Stimulated activated CD8-positive, alpha-beta memory T cell treated with anti-CD3 and anti-CD28 coated beads, Interleukin-15, amount 100 ng/mL, for 4 hours (primary cell): Measurements from ENCODE around the gene RAB40C.

Experiments
- DNase-seq, 2 donors: peaks; one replicate each; pipeline ENCODE4 v3.0.0-alpha.2; 2020; ENCODE audit warnings: low read depth in 2 of 2

Gene RAB40C

GRCh38 chr16:667113-667779 is 77.4 kb downstream of the RAB40C start:
- no peak for DNase-seq

GRCh38 chr16:667780-668518 is 78.1 kb downstream of the RAB40C start, which contains the start of gene RHOT2:
TSS of gene RHOT2 (plus strand) at chr16:668132. CDS start at chr16:668200, 68 bp downstream.
- DNase-seq = peak; percentile 78 to 88

DNA sequence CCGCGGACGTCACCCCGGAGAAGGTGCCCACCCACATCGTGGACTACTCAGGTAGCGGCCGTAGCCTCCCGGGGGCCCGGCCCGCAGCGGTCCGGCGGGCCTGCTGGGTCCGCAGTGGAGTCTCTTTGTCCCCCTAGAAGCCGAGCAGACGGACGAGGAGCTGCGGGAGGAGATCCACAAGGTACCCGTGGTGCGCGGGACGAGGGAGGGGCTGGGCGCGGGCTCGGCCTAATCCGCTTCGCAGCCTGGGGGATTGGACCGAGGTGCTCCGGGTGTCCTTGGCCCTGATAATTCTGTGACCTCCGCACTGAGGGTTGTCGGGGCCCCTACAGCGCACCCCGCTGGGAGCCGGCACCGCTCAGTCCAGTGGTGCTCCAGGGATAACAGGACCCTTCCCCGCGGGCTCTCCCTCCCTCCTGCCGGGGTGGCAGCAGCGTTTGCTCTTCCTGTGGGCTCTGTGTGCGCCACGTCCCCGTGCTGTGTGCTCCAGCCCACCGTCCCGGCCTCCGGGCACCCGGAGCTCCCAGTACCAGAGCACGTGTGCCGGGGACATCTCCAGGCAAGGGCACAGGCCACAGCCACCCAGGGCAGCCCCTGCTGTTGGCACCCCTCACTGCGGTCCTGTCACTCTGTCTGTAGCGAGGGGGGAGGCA is 78.8 kb downstream of the RAB40C start:
- no peak for DNase-seq

- DNase-seq = no peak
These were observed 79.8 kb downstream of the RAB40C start for GRCh38 chr16:669666-670065.

- no peak for DNase-seq
These were observed 80.9 kb downstream of the RAB40C start for GRCh38 chr16:670485-671352.

DNA sequence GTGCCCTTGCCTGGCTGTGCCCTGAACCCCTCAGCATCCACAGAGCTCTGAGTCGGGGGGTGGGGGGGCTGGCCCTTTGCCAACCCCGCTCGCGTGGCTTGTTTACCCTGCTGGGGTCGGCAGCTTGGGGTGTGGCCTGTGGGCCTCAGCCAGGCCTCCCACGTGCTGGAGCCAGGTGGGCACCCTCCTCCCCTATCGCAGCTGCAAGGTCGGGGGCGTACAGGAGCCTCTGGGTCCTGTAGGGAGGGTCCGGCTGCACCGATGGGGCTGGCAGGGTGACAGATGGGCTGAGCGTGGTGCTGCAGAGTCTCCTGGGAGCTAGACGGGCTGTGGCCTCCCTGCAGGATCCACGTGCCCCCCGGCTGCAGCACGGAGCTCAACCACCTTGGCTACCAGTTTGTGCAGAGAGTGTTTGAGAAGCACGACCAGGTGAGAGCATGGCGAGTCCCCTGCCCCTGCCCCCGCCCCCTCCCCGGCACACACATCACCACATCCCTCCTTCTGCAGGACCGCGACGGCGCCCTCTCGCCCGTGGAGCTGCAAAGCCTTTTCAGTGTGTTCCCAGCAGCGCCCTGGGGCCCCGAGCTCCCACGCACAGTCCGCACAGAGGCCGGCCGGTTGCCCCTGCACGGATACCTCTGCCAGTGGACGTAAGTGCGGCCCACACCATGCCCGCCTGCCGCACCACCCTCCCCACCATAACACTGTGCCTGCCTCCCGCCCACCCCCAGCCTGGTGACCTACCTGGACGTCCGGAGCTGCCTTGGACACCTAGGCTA is 81.7 kb downstream of the RAB40C start:
- DNase-seq = no peak

GRCh38 chr16:672371-672770 is 82.5 kb downstream of the RAB40C start:
- DNase-seq = no peak

DNA sequence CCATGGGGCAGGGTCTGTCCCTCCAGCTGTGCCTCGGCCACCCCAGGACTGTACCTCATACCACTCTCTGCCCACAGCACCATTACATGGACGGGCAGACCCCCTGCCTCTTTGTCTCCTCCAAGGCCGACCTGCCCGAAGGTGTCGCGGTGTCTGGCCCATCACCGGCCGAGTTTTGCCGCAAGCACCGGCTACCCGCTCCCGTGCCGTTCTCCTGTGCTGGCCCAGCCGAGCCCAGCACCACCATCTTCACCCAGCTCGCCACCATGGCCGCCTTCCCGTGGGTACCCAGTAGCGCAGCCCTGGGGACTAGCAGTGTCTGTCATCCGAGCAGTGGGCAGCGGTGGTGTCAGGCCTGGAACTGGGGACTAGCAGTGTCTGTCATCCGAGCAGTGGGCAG is 83.0 kb downstream of the RAB40C start:
- DNase-seq = no peak

DNA sequence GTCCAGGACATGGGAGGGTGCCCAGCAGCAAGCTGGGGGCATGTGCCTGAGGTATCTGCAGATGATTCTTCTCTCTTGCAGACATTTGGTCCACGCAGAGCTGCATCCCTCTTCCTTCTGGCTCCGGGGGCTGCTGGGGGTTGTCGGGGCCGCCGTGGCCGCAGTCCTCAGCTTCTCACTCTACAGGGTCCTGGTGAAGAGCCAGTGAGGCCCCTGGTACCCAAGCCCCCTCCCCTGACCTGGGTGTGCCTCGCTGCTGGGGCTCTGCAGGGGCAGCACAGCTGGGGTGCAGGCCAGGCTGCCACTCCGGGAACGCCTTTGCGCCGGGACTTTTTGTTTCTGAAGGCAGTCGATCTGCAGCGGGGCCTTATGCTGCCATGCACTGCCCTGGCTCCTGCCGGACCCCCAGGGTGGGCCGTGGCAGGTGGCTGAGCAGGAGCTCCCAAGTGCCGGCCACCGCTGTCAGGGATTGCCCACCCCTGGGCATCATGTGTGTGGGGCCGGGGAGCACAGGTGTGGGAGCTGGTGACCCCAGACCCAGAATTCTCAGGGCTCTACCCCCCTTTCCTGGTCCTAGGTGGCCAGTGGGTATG is 83.6 kb downstream of the RAB40C start:
- DNase-seq = no peak

- DNase-seq = no peak
These were observed 84.5 kb downstream of the RAB40C start for GRCh38 chr16:674214-674881.

- DNase-seq = no peak
These were observed 85.4 kb downstream of the RAB40C start, which contains the start of gene RHBDL1 for GRCh38 chr16:674968-675883. TSS of gene RHBDL1 (plus strand) at chr16:675671. CDS start at chr16:675791, 120 bp downstream.

GRCh38 chr16:675884-676564 is 86.2 kb downstream of the RAB40C start:
- DNase-seq = no peak

DNA sequence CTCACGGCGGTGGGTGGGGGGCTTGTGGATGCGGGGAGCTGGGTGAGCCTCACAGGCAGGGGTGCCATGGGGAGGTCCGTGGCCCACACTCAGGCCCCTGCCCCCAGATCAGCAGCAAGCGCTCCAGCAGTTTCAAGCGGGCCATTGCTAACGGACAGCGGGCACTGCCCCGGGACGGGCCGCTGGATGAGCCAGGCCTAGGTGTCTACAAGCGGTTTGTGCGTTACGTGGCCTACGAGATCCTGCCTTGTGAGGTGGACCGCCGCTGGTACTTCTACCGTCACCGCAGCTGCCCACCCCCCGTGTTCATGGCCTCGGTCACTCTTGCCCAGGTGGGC is 86.7 kb downstream of the RAB40C start:
- no peak for DNase-seq

DNA sequence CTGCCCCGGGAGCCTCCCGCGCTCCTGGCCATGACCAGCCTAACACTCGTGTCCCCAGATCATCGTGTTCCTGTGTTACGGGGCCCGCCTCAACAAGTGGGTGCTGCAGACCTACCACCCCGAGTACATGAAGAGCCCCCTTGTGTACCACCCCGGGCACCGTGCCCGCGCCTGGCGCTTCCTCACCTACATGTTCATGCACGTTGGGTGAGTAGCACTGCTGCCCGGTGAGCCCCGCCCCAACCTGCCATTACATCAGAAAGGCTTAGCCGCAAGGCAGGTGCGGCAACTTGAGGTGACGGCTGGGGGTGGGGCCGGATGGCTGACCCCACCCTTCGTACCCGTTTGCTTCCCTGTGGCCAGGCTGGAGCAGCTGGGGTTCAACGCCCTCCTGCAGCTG is 87.0 kb downstream of the RAB40C start:
- no peak for DNase-seq

DNA sequence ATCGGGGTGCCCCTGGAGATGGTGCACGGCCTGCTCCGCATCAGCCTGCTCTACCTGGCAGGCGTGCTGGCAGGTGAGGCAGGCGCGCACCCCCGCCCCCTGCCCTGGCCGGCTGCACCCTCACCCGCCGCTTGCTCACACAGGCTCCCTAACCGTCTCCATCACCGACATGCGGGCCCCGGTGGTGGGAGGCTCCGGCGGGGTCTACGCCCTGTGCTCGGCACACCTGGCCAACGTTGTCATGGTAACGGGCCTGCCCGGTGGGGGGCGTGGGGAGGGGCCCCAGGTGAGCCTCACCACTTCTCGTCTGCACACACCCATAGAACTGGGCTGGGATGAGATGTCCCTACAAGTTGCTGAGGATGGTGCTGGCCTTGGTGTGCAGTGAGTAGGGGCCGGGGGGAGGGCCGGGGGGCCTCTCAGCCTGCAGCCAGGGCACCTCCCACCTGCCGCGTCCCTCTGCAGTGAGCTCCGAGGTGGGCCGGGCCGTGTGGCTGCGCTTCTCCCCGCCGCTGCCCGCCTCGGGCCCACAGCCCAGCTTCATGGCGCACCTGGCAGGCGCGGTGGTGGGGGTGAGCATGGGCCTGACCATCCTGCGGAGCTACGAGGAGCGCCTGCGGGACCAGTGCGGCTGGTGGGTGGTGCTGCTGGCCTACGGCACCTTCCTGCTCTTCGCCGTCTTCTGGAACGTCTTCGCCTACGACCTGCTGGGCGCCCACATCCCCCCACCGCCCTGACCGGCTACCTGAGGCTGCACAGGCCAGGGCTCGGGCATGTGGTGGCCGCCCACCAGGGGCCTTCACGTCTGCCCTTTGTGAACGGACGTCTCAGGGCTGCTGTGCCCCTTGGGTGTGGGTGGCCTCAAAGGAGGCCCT is 87.7 kb downstream of the RAB40C start:
- DNase-seq = no peak

GRCh38 chr16:678209-678857 is 88.5 kb downstream of the RAB40C start:
- no peak for DNase-seq
